KOPT-K1 (cell line): ENCODE measurements around the gene SNRNP40.

Experiments used
- H3K27ac ChIP-seq: fragments of 200-600 bp; sonication (generic); 2 replicates; pipeline ENCODE4 v1.5.1; 2016; ENCODE audit warnings: antibody characterized with exemption, mild to moderate bottlenecking, low read depth, low read length; ENCODE audit not compliant: poor library complexity, severe bottlenecking
- H3K36me3 ChIP-seq: fragments of 200-600 bp; sonication (generic); 2 replicates; pipeline ENCODE4 v1.5.1; 2017; ENCODE audit warnings: antibody characterized with exemption, mild to moderate bottlenecking, low read length, moderate library complexity; ENCODE audit not compliant: insufficient read depth
- H3K9me3 ChIP-seq: fragments of 200-600 bp; sonication (generic); 2 replicates; pipeline ENCODE4 v1.5.1; 2017; ENCODE audit warnings: antibody characterized with exemption, low read length, mild to moderate bottlenecking; ENCODE audit not compliant: insufficient read depth, poor library complexity, severe bottlenecking

Gene SNRNP40

DNA sequence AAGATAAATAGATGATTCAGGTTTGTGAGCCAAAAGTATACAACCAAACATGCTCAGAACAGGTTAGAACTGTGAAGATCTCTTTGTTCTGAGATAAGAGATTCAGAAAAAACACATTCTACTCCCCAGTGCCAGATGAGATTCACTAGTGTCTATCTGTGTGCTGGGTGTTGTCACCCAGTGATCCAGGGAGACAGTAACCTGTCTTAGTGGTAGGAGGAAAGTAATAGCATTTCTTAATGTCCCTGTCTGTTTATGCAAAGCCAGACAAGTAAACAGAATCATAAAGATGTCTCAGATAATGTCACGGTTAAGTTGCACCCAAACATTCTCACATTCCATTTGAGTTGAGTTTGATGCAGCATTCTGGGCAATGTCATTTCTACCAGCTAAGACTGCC, 38.0 kb downstream of the SNRNP40 start:
- no peaks in the 10 kb centered on the region for H3K9me3 ChIP-seq
- no peak overlapping the region for H3K27ac ChIP-seq
- H3K36me3 ChIP-seq, result peaks cover 70% of the 10 kb centered on the region

DNA sequence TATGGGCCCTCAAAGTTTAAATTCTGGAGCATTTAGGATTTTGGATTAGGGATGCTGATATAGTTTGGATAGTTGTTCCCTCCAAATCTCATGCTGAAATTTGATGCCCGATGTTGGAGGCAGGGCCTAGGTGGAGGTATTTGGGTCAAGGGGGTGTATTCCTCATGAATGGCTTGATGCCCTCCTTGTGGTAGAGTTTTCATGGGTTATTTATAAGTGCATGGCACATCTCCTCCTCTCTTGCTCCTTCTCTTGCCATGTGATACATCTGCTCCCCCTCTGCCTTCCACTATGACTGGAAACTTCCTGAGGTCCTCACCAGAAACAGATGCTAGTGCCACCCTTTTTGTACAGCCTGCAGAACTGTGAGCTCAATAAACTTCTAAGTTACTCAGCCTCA, 39.4 kb downstream of the SNRNP40 start:
- H3K27ac ChIP-seq, result no peak overlapping the region
- H3K36me3 ChIP-seq, result peaks cover 56% of the 10 kb centered on the region
- H3K9me3 ChIP-seq, result no peaks in the 10 kb centered on the region

GRCh38 chr1:31249854-31250253, 46.7 kb downstream of the SNRNP40 start:
- Histone ChIP-seq H3K36me3 (no peaks in the 10 kb centered on the region), H3K27ac (no peak overlapping the region), H3K9me3 (no peaks in the 10 kb centered on the region)

GRCh38 chr1:31248276-31248675, 48.3 kb downstream of the SNRNP40 start:
- no peaks in the 10 kb centered on the region for H3K36me3 ChIP-seq
- no peak overlapping the region for H3K27ac ChIP-seq
- H3K9me3 ChIP-seq, result no peaks in the 10 kb centered on the region

DNA sequence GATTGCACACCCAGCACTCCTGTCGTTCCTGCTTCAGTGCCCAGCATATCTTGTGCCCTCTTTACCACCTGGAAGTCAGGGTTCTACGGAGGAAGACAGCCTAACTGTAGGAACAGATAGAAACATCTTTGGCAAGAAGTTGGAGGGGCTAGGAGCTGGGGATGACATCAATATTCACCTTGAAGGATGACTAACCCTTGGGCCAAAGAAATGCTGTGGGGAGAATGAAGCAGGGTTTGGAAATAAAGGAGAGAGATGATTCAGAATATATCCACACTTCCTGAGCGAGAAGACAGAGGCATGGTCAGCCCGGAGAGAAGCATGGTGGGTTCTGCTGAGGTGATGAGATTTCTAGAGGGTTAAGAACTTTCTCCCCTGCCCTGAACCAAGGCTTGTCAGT, 52.3 kb downstream of the SNRNP40 start:
- H3K27ac ChIP-seq, result no peak overlapping the region
- no peaks in the 10 kb centered on the region for H3K36me3 ChIP-seq
- no peaks in the 10 kb centered on the region for H3K9me3 ChIP-seq

DNA sequence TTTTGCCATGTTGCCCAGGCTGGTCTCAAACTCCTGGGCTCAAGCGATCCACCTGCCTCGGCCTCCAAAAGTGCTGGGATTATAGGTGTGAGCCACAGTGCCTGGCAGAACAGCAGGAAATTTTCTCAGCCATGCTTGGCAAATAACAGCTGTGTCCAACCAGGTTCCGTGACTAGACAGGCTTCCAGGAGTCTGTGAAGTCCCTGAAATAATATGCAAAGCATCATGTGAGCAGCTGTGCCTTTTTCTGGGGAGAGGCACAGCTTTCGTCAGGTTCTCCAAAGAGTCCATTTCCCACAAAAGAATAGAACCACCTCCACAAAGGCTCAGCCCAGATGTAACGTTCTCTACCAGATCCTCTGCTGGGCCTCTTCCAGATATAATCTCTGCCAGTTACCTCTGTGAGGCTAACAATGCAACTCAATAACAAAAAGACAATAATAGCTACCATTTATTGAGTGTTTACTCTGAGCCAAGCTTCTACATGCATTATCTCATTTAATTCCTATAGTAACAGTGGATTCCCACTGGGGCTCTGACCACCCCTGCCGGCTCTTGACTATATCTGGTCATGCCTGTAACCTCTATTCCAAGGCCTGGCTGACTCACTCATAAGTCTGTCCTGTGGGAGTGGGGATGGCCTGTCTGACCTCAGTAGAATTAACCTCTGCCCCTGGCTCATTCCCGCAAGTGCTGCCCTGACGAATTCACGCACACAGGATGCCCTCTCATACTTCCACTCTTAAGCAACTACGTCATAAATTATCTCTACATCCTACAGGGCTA, 52.9 kb downstream of the SNRNP40 start:
- Histone ChIP-seq H3K36me3 (no peaks in the 10 kb centered on the region), H3K27ac (no peak overlapping the region), H3K9me3 (no peaks in the 10 kb centered on the region)

DNA sequence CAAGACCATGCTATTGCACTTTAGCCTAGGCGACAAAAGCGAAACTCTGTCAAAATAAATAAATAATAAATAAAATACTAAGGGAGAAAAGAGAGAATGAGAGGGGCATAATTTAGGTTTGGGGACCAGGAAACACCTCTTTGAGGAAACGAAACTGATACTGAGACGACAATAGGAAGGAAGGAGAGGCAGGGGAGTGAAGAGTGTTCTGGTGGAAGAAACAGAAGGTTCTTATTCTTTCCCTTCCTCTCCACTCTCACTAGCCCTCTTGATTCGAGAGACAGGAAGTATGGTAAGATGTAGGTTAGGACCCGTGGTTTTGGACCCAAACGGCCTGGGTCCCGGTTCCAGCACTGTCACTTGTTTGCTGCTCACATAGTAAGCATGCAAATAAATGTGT, 55.3 kb downstream of the SNRNP40 start:
- Histone ChIP-seq H3K36me3 (no peaks in the 10 kb centered on the region), H3K27ac (no peak overlapping the region), H3K9me3 (no peaks in the 10 kb centered on the region)

- Histone ChIP-seq H3K27ac (no peak within 1 kb of the TSS), H3K9me3 (no peaks in the 10 kb centered on the region), H3K36me3 (no peaks in the 10 kb centered on the region)
Measured at GRCh38 chr1:31239653-31240241, 56.8 kb downstream of the SNRNP40 start, which contains the start of gene NKAIN1. Gene NKAIN1 (minus strand): TSS chr1:31239887. CDS start chr1:31239547, 340 bp downstream.

DNA sequence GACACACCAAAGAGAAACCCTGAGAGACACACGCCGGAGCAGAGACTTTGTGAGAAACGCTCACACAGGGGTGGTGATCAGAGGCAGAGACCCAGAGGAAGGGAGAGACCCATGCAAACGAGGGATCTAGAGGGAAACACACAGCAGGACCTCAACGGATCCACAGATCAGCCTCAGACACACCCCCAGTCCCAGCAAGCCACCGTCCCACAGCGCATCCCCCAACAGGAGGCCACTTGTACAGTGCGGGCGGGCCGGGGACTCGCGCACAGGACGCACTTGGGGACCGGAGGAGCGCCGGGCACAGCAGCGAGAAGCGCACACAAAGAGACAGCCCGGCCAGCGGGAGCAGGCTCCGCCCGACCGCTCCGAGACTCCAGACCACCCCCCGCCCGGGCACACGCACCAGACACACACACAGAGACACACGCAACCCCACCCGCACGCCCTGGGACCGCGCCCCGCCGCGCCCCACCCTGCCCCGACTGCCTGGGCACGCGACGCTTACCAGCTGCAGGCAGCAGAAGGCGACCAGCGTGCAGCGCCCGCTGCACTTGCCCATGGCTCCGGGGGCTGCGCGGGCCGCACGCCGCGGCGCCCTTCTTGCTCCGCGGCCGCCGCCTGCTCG, 57.5 kb downstream of the SNRNP40 start:
- Histone ChIP-seq H3K36me3 (no peaks in the 10 kb centered on the region), H3K27ac (no peak overlapping the region), H3K9me3 (no peaks in the 10 kb centered on the region)

DNA sequence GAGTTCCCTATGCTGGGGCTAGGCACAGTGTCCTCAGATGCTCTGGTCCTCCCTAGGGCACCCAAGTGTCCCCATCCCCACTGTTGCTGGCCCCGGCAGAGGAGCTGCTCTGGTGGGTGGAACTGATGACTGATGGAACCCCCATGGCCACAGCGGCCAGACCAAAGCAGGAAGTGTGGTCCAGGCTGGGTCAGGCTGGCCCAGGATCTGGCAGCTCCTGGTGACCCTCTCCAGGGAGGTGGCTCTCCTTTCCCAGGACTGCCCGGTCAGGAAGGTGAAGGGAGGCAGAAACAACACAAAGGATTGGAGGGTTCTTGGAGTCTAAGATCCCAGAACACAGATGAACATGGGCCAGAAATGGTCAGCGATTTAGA, 58.0 kb downstream of the SNRNP40 start:
- H3K27ac ChIP-seq, result no peak overlapping the region
- H3K36me3 ChIP-seq, result no peaks in the 10 kb centered on the region
- no peaks in the 10 kb centered on the region for H3K9me3 ChIP-seq

DNA sequence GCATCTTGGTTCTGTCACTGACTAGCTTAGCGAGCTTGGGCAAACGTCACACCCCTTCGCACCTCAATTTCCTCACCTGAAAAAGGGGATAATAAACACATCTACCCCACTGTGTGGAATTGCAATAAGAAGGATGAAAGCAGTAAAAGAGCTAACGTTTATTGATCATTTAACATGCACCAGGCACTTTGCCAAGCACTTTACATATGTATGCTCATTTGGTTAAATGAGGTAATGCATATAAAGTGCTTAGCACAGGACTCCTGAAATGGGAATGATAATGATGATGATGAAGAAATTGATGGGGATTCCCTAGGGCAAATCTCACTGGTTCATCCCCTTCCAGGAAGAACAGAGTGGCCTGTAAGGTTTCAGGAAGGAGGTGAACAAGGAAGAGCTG, 61.7 kb downstream of the SNRNP40 start:
- no peak overlapping the region for H3K27ac ChIP-seq
- H3K36me3 ChIP-seq, result no peaks in the 10 kb centered on the region
- H3K9me3 ChIP-seq, result no peaks in the 10 kb centered on the region

DNA sequence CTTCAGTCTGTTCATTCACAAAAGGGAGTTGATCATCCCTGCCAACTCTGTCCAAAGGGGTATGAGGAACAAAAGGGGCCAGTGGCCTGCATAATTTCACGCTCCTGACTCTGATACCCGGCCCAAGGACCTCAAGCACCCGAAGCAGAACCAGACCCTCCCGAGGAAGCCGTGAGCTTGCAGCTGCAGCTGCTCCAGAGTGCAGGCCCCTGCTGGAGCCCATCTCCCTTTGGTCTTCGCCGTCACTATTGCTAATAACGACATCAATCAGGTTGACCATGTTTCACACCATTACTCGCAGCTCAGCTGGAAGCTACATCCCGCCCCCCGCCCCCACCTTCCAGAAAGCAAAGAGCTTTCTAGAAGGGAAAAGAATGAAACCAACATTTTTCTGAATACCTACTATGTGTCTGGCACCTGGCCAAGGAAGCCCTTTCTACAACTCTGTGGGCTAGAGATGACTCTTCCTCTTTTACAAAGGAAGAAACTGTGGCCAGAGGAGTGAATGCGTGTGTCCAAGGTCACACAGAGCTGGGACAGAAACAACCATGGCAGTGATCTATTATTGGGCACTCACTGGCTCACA, 62.4 kb downstream of the SNRNP40 start:
- Histone ChIP-seq H3K36me3 (no peaks in the 10 kb centered on the region), H3K9me3 (no peaks in the 10 kb centered on the region), H3K27ac (no peak overlapping the region)

DNA sequence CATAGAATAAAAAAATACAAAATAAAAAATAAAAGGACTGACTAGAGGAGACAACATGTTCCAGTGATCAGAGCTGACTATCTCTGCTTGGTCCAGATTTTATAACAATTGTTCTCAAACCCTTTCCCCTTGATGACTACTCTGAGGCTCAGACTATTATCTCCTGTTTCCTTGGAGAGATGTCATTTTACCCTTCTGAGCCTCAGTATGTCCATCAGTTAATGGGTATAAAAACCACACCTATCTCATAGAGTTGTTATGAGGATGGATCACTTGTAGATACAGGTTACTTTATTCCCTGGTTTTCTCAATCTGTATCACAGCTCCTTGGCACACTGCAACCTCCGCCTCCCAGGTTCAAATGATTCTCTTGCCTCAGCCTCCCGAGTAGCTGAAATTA, 63.9 kb downstream of the SNRNP40 start:
- Histone ChIP-seq H3K27ac (no peak overlapping the region), H3K9me3 (no peaks in the 10 kb centered on the region), H3K36me3 (no peaks in the 10 kb centered on the region)

- Histone ChIP-seq H3K9me3 (no peaks in the 10 kb centered on the region), H3K27ac (no peak overlapping the region), H3K36me3 (no peaks in the 10 kb centered on the region)
Measured at GRCh38 chr1:31231802-31232201, 64.8 kb downstream of the SNRNP40 start.

- Histone ChIP-seq H3K27ac (no peak overlapping the region), H3K9me3 (no peaks in the 10 kb centered on the region), H3K36me3 (no peaks in the 10 kb centered on the region)
Measured at GRCh38 chr1:31230378-31230777, 66.2 kb downstream of the SNRNP40 start.
